ENCODE results near the gene SLC25A30. TPM values are rescaled to one million over a fixed set of nuclear protein-coding genes. Genes with fewer than 3 reads are reported as not detected.

SLC25A30 gene
- total RNA-seq: 9.6 and 12.2 TPM in 2 replicates

GRCh38 chr13:45417790-45418534 lies at the start of gene SLC25A30:
Gene SLC25A30 (minus strand): TSS chr13:45418373. CDS start chr13:45411425, 6,948 bp downstream.

DNA sequence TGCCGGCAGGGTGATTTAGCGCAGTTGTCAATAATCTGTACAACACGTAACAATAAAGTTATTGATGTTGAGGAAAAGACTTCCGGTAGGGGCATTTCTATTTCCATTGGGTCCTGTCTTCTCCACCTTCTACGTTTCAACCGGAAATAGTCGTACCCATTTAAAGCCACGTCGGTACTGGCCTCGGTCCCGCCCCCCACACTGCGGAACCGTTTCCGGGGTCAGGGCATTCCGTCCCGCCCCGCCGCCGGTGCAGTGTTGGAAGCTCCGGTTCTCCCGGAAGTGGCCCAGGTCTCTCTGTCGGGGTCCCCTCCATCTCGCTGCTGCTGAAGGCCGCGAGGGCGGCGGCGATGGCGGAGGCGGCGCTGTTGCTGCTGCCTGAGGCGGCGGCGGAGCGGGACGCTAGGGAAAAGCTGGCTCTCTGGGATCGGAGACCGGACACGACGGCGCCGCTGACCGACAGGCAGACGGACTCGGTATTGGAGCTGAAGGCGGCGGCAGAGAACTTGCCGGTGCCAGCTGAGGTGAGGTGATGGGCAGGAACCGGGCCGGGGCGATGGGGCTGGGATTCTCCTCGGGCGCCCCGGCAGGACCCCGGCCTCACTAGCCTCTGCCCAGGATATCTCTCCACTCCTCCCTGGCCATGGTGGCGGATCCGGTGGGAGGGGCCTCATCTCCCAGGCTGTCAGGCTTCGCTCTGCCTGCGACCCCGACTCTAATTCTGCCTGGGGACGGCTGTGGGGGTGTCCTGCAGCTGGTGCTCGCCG lies 46.7 kb upstream of the SLC25A30 start, which contains the start of gene COG3:
Gene COG3 (plus strand): TSS at position 253 of the 767 bp plus-strand sequence. CDS start 98 bp downstream, at position 351.

Other genes starting within 250 kb of the SLC25A30 start
- not detected in 2 replicates for gene KCTD4, start 217.3 kb downstream of the SLC25A30 start, total RNA-seq
- gene TPT1, start 77.2 kb downstream of the SLC25A30 start, total RNA-seq: 2,504 and 4,343 TPM in 2 replicates
- 28.2 and 31.4 TPM in 2 replicates for gene COG3, start 46.6 kb upstream of the SLC25A30 start, total RNA-seq
- gene ERICH6B, start 197.4 kb upstream of the SLC25A30 start, total RNA-seq: not detected in 2 replicates